ACHN (cell line): ENCODE measurements around the gene CTSK.
"Not testable (repeated sequence)": the region's sequence is repeated elsewhere in the genome, so short reads cannot be mapped to it uniquely, and the experiment has no call there.

Source experiments
- DNase-seq: peaks from one replicate; pipeline ENCODE4 v3.0.0-alpha.2; 2015
- in situ Hi-C: cut with HindIII; loops from 2 replicates; pipeline ENCODE4 v1.10.0; 2017; ENCODE audit warnings: low sequenced_read_pairs, low pct_ligation_motif_present, low pct_unique_long_range_greater_than_20kb

CTSK gene

DNA sequence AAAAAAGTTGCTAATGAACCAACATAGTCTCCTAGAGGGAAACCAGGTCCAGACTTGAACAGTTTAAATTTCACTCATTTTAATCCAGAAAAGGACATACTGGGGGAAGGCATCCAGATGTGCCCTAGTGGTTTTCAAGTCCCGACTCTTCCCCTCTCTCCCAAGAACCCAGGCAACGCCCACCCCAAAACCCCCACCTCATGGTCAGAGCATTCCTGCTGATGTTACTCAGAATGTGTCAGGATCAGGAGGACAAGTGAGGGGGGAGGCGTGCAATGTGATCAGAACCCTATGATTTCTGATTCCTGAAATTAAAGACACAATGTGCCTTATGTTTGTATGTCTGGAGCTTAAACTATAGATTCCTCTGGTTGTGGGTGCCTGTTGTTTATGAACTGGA is 1.6 kb upstream of the CTSK start:
- DNase-seq: no peak
- in situ Hi-C loops: no loop called here

DNA sequence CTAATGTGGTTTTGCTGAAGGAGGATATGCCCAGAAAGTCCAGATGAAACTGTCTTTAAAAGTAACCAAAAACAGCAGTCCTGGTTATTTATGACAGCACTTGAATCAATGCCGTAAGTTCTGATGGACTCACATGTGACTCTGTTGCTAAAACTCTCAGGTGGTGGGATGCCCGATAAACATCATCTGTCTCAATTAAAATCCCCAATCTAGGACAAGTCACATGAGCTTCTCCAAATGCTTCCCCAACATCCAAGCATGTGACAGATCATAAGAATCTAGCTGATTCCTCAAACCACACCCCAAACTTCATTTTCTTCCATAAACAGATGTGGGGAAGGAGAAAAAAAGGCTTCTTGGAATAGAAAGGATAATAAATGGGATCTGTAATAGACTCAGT is 786 bp upstream of the CTSK start:
- no peak for DNase-seq

DNA sequence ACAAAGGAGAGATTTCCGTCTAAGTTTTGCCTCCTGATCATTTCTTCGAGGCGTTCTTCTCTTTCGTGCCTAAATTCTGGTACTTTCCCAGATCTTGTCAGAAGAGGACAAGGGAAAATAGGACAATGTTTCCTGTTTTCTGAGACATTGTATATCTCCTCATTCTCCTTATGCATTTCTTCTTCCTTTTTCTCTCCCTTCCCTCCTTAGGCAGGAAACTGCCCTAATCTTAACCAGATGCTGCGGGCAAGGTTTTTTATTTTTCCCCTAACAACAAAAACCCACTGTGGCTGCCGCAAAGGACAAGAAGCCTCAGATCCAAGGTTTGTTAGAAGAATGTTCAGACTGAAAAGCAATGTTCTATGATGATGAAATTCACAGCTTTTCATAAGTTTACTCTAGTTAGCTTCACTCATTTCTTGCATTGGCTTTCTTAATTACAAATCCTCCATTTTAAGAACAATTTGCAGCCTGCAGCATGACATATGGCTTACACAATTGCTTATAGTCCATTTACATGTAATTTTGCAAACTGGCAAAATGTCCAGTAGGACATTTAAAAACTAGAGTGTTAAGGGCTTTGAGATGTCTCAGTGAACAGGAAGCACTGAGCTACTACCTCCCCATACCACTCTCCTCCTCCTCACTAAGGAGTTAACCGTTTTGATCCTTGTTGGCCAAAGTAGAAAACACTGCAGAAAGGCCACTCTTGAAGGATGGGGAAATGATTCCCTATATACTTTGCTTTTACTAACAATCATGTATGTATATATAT is 624 bp downstream of the CTSK start:
- DNase-seq: no peak
- in situ Hi-C loops: no loop called here

More for the DNA sequence above, 786 bp upstream of the CTSK start:
- in situ Hi-C loops: no loop called here

DNA sequence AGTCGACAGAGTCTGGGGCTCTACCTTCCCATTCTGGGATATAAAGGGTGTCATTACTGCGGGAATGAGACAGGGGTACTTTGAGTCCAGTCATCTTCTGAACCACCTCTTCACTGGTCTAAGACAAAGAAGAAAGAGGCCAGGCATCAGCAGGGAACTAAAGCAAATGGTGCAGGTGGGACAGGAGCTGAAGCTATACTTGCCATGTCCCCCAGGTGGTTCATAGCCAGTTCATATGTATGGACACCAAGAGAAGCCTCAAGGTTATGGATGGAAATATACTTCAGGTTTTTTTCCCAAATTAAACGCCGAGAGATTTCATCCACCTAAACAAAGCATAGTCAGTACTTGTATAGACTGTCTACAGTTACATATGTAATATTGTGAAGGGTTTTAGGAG is 2.2 kb downstream of the CTSK start:
- no peak for DNase-seq

DNA sequence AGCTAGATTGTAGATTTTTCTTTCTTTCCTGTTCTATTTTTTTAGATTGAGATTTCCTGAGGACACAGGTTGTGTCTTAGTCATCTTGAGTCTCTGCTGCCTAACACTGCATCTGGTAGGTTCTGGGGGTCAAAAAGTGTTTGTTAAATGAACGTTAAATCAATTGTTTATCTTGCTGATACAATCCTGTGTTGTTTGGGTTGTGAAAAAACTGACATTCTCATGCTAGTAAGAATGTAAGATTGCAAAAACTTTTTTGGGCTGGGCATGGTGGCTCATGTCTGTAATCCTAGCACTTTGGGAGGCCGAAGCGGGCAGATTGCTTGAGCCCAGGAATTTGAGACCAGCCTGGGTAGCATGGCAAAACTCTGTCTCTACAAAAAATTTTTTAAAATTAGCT is 3.4 kb downstream of the CTSK start:
- no peak for DNase-seq
- in situ Hi-C loops: no loop called here

More for the DNA sequence above, 2.2 kb downstream of the CTSK start:
- in situ Hi-C loops: no loop called here

DNA sequence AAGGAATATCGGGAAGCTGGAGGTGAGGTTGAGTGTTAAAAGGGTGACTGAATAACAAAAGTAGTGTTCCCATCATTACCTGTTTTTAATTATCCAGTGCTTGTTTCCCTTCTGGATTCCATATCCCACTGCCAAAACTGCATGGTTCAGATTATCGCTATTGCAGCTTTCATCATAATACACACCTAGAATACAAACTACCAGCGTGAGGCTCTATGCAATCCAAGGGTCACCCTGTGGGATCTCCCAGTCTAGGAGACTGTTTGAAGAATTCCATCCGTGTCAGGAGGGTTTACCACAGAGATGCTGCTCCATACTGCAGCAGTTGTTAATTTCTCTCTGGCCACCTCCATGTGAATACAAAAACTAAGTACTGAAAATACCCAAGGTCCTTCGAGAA is 9.0 kb downstream of the CTSK start:
- in situ Hi-C loops: no loop called here
- no peak for DNase-seq

DNA sequence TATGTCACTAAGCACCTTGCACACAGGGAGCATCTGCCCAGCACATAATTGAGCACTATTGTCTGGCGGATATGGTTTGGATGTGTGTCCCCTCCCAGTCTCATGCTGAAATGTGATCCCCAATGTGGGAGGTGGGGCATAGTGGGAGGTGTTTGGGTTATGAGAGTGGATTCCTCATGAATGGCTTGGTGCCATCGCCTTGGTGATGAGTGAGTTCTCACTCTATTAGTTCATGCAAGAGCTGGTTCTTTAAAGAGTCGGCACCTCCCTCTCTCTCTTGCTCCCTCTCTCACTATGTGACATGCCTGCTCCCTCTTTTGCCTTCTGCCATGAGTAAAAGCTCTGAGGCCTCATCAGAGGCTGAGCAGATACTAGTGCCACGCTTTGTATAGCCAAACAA is 9.5 kb downstream of the CTSK start:
- DNase-seq: no peak
- in situ Hi-C loops: no loop called here

DNA sequence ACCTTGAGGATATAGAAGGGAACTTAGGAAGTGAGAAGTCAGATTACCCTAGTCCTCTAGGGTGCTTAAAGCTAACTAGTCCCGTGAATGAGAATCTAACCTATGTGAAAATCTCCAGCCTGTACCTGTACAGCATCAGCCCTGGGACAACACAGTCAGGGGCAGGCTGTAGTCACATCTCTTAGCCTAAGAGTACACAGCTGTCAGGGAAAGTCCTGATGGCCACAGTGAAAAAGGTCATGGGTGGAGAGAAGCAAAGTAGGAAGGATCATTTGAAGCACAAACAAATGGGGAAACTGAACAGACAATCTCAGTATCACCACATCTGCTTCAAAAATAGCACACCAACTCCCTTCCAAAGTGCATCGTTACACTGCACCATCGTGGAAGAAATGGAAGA is 11.7 kb downstream of the CTSK start:
- no peak for DNase-seq
- in situ Hi-C loops: no loop called here

DNA sequence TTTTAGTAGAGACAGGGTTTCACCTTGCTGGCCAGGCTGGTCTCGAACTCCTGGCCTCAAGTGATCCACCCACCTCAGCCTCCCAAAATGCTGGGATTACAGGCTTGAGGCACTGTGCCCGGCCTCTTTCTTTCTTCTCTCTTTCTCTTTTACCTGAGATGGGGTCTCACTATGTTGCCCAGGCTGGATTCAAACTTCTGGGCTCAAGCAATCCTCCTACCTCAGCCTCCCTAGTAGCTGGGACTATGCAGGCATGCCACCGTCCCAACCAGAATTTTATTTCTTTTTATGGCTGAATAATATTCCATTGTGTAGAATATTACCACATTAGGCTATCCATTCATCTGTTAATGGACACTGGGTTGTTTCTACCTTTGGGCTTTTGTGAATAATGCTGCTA is 14.3 kb downstream of the CTSK start:
- DNase-seq, in situ Hi-C loops: not testable (repeated sequence)

DNA sequence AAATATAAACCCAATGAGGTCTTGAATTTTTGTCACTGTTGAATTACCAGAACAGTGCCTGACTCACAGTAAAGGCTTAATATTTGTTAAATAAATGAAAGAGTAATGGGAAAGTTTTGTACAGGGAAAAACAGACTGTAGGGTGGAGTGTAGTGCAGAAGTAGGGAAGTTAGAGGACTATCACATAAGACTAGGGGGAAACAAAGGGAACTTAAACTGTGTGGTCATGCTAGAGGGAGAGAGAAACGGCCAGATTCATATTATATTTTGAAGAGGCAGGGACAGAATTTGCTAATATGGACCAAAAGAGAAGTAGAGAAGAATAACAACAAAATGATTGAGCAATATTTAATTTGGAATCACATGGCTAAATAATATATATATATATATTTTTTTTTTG is 14.8 kb downstream of the CTSK start:
- DNase-seq: no peak
- in situ Hi-C loops: no loop called here

DNA sequence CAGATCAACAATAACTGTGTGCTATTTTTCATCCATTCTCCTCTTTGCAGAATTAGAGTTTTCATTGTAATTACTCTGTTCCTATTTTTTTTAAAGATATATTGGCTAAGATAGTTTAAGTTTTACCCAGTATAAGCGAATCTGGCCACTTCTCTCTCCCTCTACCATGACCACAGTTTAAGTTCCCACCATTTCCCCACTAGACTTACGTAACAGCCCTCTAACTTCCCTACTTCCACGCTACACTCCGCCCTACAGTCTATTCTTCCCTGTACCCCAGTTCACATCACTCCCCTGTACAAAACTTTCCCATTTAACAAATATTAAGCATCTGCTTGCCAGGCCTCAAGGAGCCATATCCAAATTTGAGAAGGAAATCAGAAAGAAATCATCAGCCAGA is 16.5 kb downstream of the CTSK start:
- DNase-seq: no peak
- in situ Hi-C loops: no loop called here

DNA sequence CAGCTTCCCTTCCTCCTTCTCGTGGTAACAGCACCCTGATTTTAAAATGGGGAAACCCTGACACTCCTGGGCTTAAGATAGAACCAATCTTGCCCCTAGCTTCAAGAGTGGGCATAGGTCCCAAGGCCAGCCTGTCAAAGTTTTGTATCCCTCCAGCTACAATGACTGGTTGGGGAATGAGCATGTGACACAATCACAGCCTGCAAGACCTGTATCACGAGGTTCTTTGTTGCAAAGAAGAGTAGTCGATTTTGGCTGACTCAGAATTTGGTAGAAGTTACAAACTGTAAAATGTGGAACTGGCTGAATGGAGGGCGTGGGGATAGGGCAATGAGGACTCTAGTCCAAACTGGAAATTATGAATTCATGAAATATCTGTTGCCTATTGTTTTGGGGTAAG is 18.7 kb downstream of the CTSK start:
- in situ Hi-C loops: no loop called here
- no peak for DNase-seq

DNA sequence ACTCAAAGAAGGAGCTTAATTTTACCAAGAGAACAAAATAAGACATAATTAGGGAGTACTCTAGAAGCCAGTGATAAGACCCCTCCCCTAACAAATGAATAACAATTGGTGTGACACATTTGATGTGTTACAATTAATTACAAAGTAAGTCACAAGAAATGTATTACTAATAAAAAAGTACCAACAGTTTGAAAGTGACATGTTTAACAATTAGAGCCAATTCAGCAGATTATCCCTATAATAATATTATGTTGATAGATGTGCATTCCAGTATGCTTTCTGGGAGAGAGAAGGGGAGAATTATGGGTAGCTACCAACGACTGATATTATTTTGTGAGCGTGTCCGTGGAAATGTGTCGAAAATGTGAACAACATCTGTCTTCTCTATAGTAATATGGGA is 19.1 kb downstream of the CTSK start:
- in situ Hi-C loops: no loop called here

DNA sequence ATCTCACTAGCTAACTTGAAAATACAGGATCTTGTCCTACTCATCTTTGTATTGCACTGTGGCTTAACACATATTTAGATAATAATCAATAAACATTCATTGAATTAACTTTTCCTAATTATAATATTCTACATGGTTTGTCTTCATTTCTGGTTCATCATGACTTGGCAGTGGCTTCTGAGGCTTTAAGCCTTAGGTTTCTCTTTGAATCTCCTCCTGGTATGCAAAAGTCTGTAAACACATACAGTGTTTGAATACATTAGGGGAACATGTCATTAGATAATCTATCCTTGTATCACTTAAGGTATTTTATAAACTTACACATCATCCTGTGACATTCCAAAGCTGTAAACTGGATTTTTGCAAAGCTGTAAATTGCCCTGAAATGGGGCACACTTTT is 20.6 kb downstream of the CTSK start:
- in situ Hi-C loops: no loop called here

More for the DNA sequence above, 19.1 kb downstream of the CTSK start:
- DNase-seq: no peak

DNA sequence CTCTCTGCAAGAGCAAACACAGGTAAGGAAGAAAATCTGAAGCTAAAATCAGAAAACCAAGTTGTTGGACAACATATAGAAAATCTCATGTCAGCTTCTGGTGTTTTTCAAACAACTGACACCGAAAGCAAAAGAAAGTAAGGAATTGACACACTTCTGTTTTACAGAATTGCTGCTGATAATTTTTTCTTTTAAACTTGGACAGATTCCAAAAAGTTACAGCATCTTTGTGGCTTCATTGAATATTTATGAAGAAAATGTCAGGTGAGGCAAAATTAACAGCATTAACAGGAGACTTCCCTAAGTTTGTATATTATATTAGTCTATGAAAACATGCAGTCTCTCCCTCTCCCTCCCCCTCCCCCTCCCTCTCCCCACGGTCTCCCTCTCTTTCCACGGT is 27.6 kb downstream of the CTSK start:
- DNase-seq: no peak
- in situ Hi-C loops: no loop called here

More for the DNA sequence above, 20.6 kb downstream of the CTSK start:
- DNase-seq: no peak

DNA sequence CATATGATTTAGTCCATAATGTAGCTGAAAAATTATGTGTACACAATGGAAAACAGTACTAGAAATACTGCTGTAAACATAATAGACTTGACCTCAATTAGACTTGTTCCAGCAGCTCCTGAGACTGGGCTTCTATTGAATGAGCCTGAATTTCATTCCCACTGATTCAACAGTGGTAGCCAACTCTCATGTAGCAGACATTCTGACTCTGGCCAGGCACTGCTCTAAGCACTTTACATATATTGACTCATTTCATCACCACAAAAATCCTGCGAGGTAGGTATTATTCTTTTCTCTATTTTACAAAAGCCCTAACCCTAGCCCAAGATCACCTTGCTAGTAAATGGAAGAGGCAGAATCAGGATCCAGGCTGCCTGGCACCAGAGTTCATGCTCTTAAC is 29.7 kb downstream of the CTSK start:
- in situ Hi-C loops: no loop called here
- no peak for DNase-seq

DNA sequence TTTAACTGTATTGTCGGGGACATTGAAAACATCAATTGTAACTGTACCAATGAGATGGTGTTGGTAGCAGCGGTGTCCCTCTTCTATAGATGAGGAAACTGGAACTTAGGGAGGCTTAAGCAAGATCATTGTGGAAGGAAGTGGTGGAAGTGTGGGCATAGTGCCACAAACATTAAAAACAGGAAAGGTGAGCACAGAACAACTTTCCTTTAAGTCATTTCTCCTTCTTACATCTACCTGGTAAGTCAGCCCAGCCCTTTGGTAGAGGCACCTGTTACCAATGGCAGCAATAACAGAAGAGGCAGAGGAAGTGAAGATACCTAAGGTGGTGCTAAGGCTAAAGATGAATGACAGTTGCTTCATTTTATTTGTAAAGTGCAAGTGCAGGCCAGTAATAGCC is 30.5 kb downstream of the CTSK start:
- in situ Hi-C loops: no loop called here

DNA sequence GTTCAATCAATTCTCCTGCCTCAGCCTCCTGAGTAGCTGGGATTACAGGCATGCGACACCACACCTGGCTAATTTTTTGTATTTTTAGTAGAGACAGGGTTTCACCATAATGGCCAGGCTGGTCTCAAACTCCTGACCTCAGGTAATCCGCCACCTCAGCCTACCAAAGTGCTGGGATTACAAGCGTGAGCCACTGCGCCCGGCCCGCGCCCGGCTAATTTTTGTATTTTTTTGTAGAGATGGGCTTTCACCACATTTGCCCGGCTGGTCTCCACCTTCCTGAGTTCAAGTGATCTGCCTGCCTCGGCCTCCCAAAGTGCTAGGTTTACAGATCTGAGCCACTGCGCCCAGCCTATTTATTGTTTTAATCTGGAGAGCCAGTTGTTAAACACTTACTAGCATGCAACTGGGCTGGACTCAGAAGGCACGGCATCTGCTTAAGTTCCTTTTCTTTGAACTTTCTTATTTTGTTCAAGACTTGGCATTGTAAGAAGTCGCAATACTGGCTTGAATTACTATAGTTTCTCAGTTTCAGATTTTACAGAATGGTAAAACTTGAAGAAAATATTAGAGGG is 32.0 kb downstream of the CTSK start:
- in situ Hi-C loops, DNase-seq: not testable (repeated sequence)

More for the DNA sequence above, 30.5 kb downstream of the CTSK start:
- no peak for DNase-seq

DNA sequence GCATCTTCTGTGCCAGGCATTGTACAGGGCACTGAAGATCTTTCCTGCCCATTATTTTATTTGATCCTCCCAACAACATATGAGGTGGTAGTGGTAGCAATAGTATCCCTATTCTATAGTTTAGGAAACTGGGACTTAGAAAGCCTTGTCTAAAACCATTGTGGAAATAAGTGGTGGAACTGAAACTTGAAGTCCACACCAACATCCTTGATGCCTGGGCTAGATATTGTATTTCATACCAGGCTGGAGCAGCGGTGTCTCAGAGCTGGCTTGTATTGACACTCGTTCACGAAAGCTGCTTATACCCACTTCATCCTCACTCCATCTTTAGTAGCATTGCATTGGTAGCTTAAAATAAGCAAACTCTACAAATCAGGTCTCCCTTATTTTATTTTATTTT is 32.8 kb downstream of the CTSK start:
- in situ Hi-C loops: no loop called here
- no peak for DNase-seq

DNA sequence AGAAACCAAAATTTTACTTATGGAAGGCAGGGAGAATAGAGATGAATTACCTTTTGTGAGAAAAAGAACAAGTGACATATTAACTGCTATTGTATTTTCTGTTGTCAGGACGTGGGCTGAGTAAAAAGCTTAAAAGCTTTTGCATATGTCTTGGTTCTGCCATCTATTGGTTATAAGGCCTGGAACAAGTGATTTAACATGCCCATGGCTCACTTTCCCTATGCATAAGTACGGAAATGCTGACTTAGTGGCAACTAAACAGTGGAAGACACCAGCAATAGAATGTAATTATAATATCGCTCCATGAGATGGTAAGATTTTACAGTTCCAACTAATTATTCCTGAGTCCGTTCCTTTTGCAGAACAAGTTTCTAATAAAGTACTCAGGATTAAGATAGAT is 35.7 kb downstream of the CTSK start:
- no peak for DNase-seq

More for the DNA sequence above, 35.7 kb downstream of the CTSK start:
- in situ Hi-C loops: no loop called here
